ENCODE measurements around the gene CELSR1.

Gene CELSR1

DNA sequence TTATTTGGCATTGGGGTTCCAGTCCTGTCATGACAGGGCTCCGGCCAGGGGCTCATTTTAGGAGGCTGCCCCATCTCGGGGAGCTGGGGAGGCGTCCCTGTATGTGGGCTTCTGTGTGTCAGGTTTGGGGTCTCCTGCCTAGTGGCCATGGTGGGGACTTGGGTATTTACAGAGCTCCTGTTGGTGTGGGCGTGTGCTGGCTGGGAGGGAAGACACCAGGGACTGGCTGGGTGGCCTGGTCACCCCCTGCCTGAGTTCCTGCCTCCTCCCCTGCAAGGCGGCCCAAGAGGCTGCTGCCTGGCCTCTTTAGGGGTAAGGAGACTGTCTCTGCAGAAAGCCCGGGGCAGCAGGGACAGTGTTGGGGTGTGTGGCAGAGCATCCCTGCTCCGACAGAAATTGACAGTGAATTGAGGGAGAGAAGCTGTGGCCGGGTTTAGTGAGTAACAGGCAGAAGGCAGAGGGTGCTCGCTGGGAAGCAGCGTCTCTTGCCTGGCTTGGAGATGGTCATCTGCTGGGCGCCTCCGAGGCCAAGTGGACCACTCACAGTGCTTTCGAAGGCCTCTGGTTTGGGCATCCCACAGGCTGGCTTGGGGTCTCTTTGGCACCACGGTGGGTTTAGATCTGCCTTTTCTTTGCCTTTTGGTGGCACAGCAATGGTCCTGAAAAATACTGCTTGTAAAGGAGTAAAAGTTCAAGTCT is 42.5 kb upstream of the CELSR1 start:
- peaks cover 35 to 38% of the 10 kb centered on the region in 2 donors for H3K4me1 ChIP-seq (ENCODE audit: control insufficient read depth in 1 of 2, insufficient read depth in 2 of 2, low read length in 2 of 2)
- H3K27ac ChIP-seq (ENCODE audit: low read length), result peak overlapping the region; percentile 31
- no peaks in the 10 kb centered on the region for H3K36me3 ChIP-seq (ENCODE audit: control insufficient read depth in 1 of 2, insufficient read depth in 2 of 2, low read length in 2 of 2)
- H3K27me3 ChIP-seq (ENCODE audit: low read depth, low read length), result no peaks in the 10 kb centered on the region
- H3K4me3 ChIP-seq (ENCODE audit: low read depth in 1 of 2, low read length in 2 of 2), result no peak overlapping the region
- H3K9me3 ChIP-seq (ENCODE audit: control insufficient read depth in 1 of 2, low read length in 2 of 2), result no peaks in the 10 kb centered on the region

DNA sequence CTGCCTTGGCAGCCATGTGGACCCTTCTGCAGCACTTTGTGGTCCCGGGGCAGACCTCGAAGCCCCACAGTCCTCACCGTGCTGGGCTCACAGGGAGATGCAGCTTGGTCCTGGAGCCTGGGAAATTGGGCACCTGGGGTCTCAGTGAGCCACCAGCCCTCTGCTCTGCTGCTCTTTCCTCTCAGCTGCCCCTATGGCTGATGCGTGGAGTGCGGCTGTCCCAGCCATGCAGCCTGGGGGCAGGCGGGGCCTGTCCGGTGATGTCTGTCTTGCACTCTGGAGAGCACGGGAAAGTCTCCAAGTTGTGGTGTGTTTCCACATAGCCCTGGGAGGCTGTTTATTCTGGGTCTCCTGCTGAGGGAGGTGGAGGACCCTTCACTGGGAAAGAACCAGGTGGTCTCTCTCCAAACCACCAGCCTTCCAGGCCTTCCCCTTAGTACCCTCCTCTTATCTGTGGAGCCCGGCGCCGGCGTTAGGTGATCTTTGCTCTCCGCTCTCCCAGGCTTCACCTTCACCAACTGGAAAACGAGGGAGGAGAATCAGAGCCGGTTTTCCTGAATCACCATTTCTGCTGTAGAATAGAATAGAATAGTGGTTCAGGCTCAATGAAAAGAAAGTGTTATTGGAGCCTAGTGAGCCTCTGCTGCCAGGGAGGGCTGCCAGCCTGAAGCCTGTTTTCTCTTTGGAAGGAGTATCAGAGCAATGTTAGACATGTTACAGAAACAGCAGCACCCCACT is 41.6 kb upstream of the CELSR1 start:
- H3K4me1 ChIP-seq (ENCODE audit: control insufficient read depth in 1 of 2, insufficient read depth in 2 of 2, low read length in 2 of 2), result peaks cover 34 to 35% of the 10 kb centered on the region in 2 donors

DNA sequence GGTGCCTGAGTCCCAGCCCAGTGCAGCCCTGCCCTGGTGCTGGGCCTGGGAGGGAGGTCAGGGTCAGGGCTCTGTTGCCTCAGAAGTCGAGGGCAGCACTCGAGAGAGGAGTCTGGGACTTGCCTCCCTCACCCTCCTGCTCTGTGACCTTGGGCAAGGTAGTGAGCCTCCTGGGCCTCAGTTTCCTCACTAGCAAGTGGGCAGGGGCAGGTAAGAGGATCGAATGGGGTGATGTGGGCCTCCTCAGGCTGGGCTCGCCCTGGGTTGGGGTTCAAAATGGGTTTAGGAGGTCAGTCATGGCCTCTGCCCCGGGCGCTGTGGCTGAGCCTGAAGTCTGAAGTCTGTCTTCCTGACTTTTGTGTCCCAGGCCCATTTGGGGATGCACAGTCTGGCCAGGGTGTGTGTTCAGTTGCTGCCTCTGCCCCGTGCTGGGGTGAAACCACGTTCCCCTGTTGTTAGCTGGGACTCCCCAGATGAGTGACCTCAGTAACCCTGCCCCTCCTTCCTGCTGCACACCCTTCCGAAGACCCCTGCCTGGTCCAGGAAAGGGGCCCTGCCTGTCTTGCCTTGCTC is 40.9 kb upstream of the CELSR1 start:
- Histone ChIP-seq H3K9me3 (ENCODE audit: control insufficient read depth in 1 of 2, low read length in 2 of 2) (no peaks in the 10 kb centered on the region), H3K36me3 (ENCODE audit: control insufficient read depth in 1 of 2, insufficient read depth in 2 of 2, low read length in 2 of 2) (no peaks in the 10 kb centered on the region), H3K4me3 (ENCODE audit: low read depth in 1 of 2, low read length in 2 of 2) (peak overlapping the region; percentile 64 to 73), H3K27ac (ENCODE audit: low read length) (peak overlapping the region; percentile 40), H3K27me3 (ENCODE audit: low read depth, low read length) (no peaks in the 10 kb centered on the region), H3K4me1 (ENCODE audit: control insufficient read depth in 1 of 2, insufficient read depth in 2 of 2, low read length in 2 of 2) (peaks cover 34 to 35% of the 10 kb centered on the region in 2 donors)

More for the DNA sequence above, 41.6 kb upstream of the CELSR1 start:
- peak overlapping the region; percentile 31 for H3K27ac ChIP-seq (ENCODE audit: low read length)
- H3K27me3 ChIP-seq (ENCODE audit: low read depth, low read length), result no peaks in the 10 kb centered on the region
- peak overlapping the region in 1 of 2 donors; percentile 73 for H3K4me3 ChIP-seq (ENCODE audit: low read depth in 1 of 2, low read length in 2 of 2)
- H3K9me3 ChIP-seq (ENCODE audit: control insufficient read depth in 1 of 2, low read length in 2 of 2), result no peaks in the 10 kb centered on the region
- no peaks in the 10 kb centered on the region for H3K36me3 ChIP-seq (ENCODE audit: control insufficient read depth in 1 of 2, insufficient read depth in 2 of 2, low read length in 2 of 2)

DNA sequence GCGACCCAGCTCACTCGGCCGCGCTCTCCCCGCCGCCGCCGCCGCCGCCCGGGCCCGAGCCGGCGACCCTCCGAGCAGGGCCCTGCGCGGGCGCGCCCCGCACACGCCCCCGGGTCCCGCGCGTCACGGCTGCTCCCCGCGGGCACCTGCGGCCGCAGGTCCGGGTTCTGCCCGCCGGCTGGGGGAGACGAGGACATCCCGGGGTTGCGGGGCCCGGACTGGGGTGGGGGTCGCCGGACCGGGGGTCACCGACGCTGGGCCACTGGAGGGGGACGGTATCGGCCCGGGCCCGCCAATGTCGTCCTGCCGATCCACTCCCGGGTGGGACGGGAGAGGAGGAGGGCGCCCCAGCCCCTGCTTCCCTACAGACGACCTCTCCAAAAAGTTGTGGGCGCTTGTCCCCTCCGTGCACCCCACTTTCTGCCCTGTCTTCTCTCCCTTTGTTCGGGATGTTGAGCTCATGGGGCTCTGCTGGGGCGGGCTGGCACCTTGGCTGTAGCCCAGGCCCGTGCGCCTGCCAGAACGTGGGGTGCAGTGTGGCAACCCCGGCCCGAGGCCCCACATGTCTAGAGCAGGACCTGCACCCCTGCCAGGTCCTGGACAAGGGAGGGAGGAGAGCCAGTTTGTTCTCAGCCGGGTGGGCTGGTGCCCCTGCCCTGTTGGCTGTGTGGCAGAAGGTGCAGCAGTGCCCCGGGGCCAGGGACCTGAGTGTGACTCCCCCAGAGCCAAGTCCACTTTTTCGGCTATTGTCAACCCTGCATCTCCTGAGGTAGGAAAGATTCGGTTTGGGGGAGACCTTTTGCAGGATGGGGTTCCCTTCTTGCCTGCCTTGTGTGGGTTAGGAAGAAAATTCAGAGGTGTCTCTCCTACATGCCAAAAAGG is 40.2 kb upstream of the CELSR1 start:
- peaks cover 33 to 34% of the 10 kb centered on the region in 2 donors for H3K4me1 ChIP-seq (ENCODE audit: control insufficient read depth in 1 of 2, insufficient read depth in 2 of 2, low read length in 2 of 2)
- H3K4me3 ChIP-seq (ENCODE audit: low read depth in 1 of 2, low read length in 2 of 2), result peak overlapping the region; percentile 64 to 73
- peak overlapping the region; percentile 40 for H3K27ac ChIP-seq (ENCODE audit: low read length)
- H3K36me3 ChIP-seq (ENCODE audit: control insufficient read depth in 1 of 2, insufficient read depth in 2 of 2, low read length in 2 of 2), result no peaks in the 10 kb centered on the region
- no peaks in the 10 kb centered on the region for H3K9me3 ChIP-seq (ENCODE audit: control insufficient read depth in 1 of 2, low read length in 2 of 2)
- no peaks in the 10 kb centered on the region for H3K27me3 ChIP-seq (ENCODE audit: low read depth, low read length)

DNA sequence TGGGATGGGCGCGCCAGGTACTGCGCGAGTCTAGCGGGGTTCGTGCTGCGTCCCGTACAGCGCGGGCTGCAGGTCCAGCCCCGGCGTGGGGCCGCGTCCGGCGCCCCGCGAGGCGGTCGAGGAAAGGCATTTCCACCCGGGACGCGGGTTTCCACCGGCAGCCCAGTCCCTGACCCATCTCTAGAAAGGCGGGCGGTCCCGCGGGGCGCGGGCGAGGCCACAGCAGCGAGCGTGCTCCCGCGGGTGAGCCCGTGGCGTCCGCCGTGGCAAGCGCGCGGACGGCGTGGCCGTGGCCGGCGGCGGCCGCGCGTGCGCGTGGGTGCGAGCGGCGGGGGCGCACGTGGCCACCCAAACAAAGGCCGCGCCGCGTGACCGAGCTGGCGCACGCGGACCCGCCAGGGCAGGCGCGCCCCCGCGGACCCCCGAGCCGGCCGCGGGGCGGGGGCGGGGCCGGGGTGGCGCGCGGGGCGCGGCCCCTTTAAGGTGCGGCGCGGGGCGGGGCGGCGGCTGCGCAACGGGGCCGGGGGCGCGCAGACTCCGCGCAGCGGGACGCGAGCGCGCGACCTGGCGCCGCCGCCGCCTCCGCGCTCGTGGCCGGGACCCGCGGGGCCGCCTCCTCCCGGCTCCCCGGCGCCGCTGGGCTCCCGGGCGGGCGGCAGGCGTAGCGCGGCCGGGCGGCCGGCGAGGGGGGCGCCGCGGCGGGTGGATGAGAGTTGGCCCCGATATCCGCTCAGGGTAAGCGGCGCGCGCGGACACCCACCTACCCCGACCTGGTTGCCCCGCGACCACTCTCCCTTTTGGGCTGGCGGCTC is 39.3 kb upstream of the CELSR1 start:
- Histone ChIP-seq H3K9me3 (ENCODE audit: control insufficient read depth in 1 of 2, low read length in 2 of 2) (peaks cover 4 to 5% of the 10 kb centered on the region in 2 donors), H3K4me3 (ENCODE audit: low read depth in 1 of 2, low read length in 2 of 2) (peak overlapping the region in 1 of 2 donors; percentile 65), H3K27ac (ENCODE audit: low read length) (no peak overlapping the region), H3K27me3 (ENCODE audit: low read depth, low read length) (no peaks in the 10 kb centered on the region), H3K4me1 (ENCODE audit: control insufficient read depth in 1 of 2, insufficient read depth in 2 of 2, low read length in 2 of 2) (peaks cover 26 to 34% of the 10 kb centered on the region in 2 donors), H3K36me3 (ENCODE audit: control insufficient read depth in 1 of 2, insufficient read depth in 2 of 2, low read length in 2 of 2) (no peaks in the 10 kb centered on the region)

DNA sequence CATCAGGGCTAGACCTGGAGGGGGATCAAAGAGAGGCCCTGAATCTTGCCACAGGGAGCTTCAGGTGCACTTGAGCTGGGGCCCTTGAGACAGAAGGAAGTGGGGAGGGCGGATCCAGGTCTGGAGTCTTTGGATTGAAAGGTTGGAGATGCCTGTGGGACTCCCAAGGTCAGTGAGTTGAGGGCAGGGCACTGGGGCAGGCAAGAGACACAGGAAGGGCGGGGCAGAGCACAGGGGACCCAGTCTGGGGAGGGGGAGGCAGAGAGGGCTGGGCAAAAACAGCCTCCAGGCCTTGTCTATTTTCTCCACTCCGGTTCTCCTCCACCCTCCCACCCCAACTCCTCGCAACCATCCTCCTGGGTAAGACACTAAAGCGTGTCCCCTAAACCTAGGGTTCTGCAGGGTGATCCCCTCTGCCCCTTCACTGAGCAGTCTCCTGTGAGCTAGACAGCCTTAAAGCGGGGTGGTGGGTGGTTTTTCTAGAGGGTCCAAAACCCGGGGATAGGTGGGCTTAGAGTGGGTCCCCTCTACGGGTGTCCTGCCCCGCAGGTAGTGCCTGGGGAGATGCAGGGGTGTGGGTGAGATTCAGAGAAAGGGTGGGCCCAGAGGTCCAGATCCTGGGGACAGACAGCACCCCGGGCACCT is 38.6 kb upstream of the CELSR1 start:
- Histone ChIP-seq H3K4me1 (ENCODE audit: control insufficient read depth in 1 of 2, insufficient read depth in 2 of 2, low read length in 2 of 2) (peaks cover 19 to 34% of the 10 kb centered on the region in 2 donors), H3K36me3 (ENCODE audit: control insufficient read depth in 1 of 2, insufficient read depth in 2 of 2, low read length in 2 of 2) (no peaks in the 10 kb centered on the region), H3K9me3 (ENCODE audit: control insufficient read depth in 1 of 2, low read length in 2 of 2) (peaks cover 6 to 11% of the 10 kb centered on the region in 2 donors), H3K27me3 (ENCODE audit: low read depth, low read length) (no peaks in the 10 kb centered on the region), H3K4me3 (ENCODE audit: low read depth in 1 of 2, low read length in 2 of 2) (peak overlapping the region in 1 of 2 donors; percentile 65), H3K27ac (ENCODE audit: low read length) (no peak overlapping the region)

DNA sequence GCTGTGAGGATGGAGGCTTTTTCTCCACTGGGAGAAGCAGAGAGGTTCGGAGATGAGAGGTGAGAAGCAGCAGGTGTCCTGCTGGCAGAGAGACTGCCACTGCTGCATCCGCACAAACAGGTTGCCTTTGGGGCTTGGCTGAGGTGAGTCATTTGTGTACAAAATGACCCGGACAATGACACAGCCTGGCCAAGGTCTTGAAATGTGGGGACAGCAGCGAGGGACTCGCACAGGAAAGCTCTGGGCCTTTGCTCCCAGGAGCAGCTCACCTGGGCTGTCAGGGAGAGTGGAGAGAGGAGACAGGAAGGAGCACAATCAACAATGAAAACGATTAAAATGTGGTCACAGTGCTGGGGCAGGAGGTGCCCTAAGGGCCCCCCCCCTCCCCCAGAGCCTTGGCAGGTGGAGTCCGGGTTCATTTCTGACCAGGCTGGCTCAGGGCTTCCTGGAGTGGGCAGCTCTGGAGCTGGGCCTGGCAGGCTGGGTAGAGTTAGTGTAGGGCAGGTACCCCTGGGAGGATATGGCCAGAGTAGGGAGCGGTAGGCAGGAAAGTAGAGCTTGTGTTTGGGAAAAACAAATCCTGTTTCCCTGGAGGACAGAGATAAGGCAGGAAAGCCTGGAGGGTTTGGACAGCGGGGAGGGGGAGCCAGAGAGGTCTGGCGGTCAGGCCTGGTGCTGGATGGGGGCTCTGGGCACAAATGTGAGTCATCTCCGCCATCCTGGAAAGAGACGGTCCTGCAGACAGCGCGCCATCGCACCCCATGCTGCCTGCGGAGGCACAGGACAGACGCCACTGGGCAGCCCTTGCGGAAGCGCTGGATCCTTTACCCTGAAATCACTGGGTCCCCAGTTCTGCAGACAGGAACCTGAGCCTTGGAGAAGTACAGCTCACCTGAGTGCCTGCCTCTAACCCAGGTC is 37.8 kb upstream of the CELSR1 start:
- no peaks in the 10 kb centered on the region for H3K36me3 ChIP-seq (ENCODE audit: control insufficient read depth in 1 of 2, insufficient read depth in 2 of 2, low read length in 2 of 2)

DNA sequence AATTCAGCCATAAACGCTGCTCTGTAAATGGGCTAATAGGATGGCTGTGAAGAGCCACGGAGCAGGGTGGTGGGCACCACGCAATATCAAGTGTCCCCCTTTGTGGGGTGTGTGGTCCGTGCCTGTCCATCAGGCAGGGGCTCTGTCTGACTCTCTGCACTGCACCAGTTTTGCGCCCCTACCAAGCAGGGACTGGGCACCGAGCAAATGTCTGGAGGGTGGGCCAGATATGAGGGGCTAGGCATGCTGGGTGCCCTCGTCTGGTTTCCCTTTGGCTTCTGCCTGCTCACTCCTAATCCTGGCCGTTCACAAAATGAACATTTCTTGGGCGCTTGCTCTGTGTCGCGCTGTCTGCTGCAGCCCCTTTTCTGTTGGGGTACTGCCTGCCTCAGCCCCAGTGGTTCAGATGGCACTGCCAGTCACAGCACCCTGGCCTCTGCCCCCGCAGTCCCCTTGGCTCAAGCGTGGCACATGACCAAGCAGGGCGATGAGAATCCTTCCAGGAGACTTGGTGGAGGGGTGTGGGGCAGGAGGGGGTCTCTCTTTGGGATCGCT is 37.1 kb upstream of the CELSR1 start:
- H3K9me3 ChIP-seq (ENCODE audit: control insufficient read depth in 1 of 2, low read length in 2 of 2), result peaks cover 6 to 11% of the 10 kb centered on the region in 2 donors
- no peak overlapping the region for H3K27ac ChIP-seq (ENCODE audit: low read length)
- no peaks in the 10 kb centered on the region for H3K27me3 ChIP-seq (ENCODE audit: low read depth, low read length)
- H3K4me1 ChIP-seq (ENCODE audit: control insufficient read depth in 1 of 2, insufficient read depth in 2 of 2, low read length in 2 of 2), result peaks cover 17 to 24% of the 10 kb centered on the region in 2 donors
- no peaks in the 10 kb centered on the region for H3K36me3 ChIP-seq (ENCODE audit: control insufficient read depth in 1 of 2, insufficient read depth in 2 of 2, low read length in 2 of 2)
- no peak overlapping the region for H3K4me3 ChIP-seq (ENCODE audit: low read depth in 1 of 2, low read length in 2 of 2)

More for the DNA sequence above, 37.8 kb upstream of the CELSR1 start:
- peaks cover 19 to 31% of the 10 kb centered on the region in 2 donors for H3K4me1 ChIP-seq (ENCODE audit: control insufficient read depth in 1 of 2, insufficient read depth in 2 of 2, low read length in 2 of 2)
- peaks cover 6 to 11% of the 10 kb centered on the region in 2 donors for H3K9me3 ChIP-seq (ENCODE audit: control insufficient read depth in 1 of 2, low read length in 2 of 2)
- H3K27me3 ChIP-seq (ENCODE audit: low read depth, low read length), result no peaks in the 10 kb centered on the region
- H3K4me3 ChIP-seq (ENCODE audit: low read depth in 1 of 2, low read length in 2 of 2), result no peak overlapping the region
- H3K27ac ChIP-seq (ENCODE audit: low read length), result no peak overlapping the region

DNA sequence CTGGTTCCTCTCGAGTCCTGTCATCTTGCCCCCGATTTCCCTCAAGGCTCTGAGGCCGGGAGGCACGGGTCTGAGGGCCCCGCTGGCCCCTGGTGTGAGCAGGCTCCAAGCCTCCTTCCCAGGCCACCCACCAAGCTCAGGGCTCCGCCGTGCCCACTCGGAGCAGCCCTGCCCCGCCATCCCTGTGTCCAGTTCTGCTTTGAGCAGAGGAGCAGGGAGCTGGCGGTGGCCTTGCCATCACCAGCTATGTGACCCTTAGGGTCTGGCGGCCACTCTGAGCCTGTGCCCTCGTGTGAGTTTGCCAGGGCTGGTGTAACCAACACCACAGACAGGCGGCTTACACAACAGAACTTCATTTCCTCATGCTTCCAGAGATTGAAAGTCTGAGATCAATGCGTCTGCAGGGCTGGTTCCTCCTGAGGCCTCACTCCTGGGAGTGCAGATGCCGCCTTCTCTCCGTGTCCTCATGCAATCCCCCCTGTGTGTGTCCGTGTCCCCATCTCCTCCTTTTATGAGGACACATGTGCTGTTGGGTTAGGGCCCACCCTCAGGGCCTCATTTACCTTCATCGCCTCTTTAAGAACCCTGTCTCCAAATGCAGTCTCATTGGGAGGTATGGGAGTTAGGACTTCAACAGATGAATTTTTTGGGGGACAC is 36.5 kb upstream of the CELSR1 start:
- Histone ChIP-seq H3K36me3 (ENCODE audit: control insufficient read depth in 1 of 2, insufficient read depth in 2 of 2, low read length in 2 of 2) (no peaks in the 10 kb centered on the region), H3K4me1 (ENCODE audit: control insufficient read depth in 1 of 2, insufficient read depth in 2 of 2, low read length in 2 of 2) (peaks cover 12 to 18% of the 10 kb centered on the region in 2 donors), H3K9me3 (ENCODE audit: control insufficient read depth in 1 of 2, low read length in 2 of 2) (peaks cover 6 to 11% of the 10 kb centered on the region in 2 donors), H3K4me3 (ENCODE audit: low read depth in 1 of 2, low read length in 2 of 2) (no peak overlapping the region), H3K27me3 (ENCODE audit: low read depth, low read length) (no peaks in the 10 kb centered on the region), H3K27ac (ENCODE audit: low read length) (no peak overlapping the region)

All from muscle layer of duodenum (tissue), 2 donors.